WTC11 (cell line): Measurements from ENCODE around the gene LHFPL2. TPM values are rescaled to one million over a fixed set of nuclear protein-coding genes. Genes with fewer than 3 reads are reported as not detected.

ENCODE experiments used
- ATAC-seq: fragments of 200-7000 bp; cut with Tn5 transposase; 2 replicates; pipeline ENCODE4 v1.10.0; 2021; ENCODE audit warnings: mild to moderate bottlenecking, moderate library complexity
- CTCF ChIA-PET: fragments of 300-600 bp; sonication (Branson Sonifier 250); formaldehyde crosslinking; loops from one replicate; lab custom pipeline; 2021; ENCODE audit warnings: antibody characterized with exemption; lab: Charles Lee
- POLR2A ChIA-PET: fragments of 350-600 bp; sonication (Branson Sonifier 250); formaldehyde crosslinking; loops from one replicate; lab custom pipeline; 2021; ENCODE audit warnings: antibody characterized with exemption; lab: Charles Lee
- DNase-seq: peaks from one replicate; pipeline ENCODE4 v3.0.0; 2021; ENCODE audit warnings: low spot score
- H3K27ac Mint-ChIP-seq: 2 replicates; pipeline ENCODE4 v1.8.0; 2021; ENCODE audit warnings: mixed read lengths
- H3K27me3 Mint-ChIP-seq: 2 replicates; pipeline ENCODE4 v1.8.0; 2021; ENCODE audit warnings: low read depth, mild to moderate bottlenecking, moderate library complexity, mixed read lengths
- H3K36me3 Mint-ChIP-seq: 2 replicates; pipeline ENCODE4 v1.8.0; 2021; ENCODE audit warnings: mixed read lengths
- H3K4me1 Mint-ChIP-seq: 2 replicates; pipeline ENCODE4 v1.8.0; 2022; ENCODE audit warnings: mixed read lengths
- H3K4me3 Mint-ChIP-seq: 2 replicates; pipeline ENCODE4 v1.8.0; 2021; ENCODE audit warnings: mild to moderate bottlenecking, moderate library complexity, mixed read lengths
- H3K9me3 Mint-ChIP-seq: 2 replicates; pipeline ENCODE4 v1.8.0; 2021; ENCODE audit warnings: mixed read lengths
- ATF1 ChIP-seq: sonication (generic); formaldehyde crosslinking; IDR thresholded peaks from 2 replicates; pipeline ENCODE4 v1.8.1; 2023; ENCODE audit warnings: mild to moderate bottlenecking, moderate library complexity, missing genetic modification reagents
- ATF3 ChIP-seq: sonication (generic); formaldehyde crosslinking; conservative IDR thresholded peaks from 2 replicates; pipeline ENCODE4 v1.8.1; 2022; ENCODE audit warnings: mild to moderate bottlenecking, missing genetic modification reagents
- ATF6 ChIP-seq: sonication (generic); formaldehyde crosslinking; IDR thresholded peaks from 2 replicates; pipeline ENCODE4 v1.8.1; 2023; ENCODE audit warnings: mild to moderate bottlenecking, missing genetic modification reagents
- CBFB ChIP-seq: sonication (generic); formaldehyde crosslinking; IDR thresholded peaks from 2 replicates; pipeline ENCODE4 v1.8.1; 2022; ENCODE audit warnings: mild to moderate bottlenecking, low read depth, missing genetic modification reagents
- CDX4 ChIP-seq: fragments of 250-450 bp; sonication (Bioruptor Pico); IDR thresholded peaks from 2 replicates; pipeline ENCODE4 v1.9.0; 2021; ENCODE audit warnings: moderate library complexity, mild to moderate bottlenecking, inconsistent platforms, borderline replicate concordance
- ERG ChIP-seq: fragments of 250-450 bp; sonication (Bioruptor Pico); IDR thresholded peaks from 2 replicates; pipeline ENCODE4 v1.8.0; 2021; ENCODE audit warnings: mild to moderate bottlenecking
- GRHL2 ChIP-seq: fragments of 250-450 bp; sonication (Bioruptor Pico); IDR thresholded peaks from 2 replicates; pipeline ENCODE4 v1.8.0; 2022; ENCODE audit warnings: mild to moderate bottlenecking, moderate library complexity; ENCODE audit not compliant: insufficient replicate concordance, severe bottlenecking
- NFATC4 ChIP-seq: fragments of 250-450 bp; sonication (Bioruptor Pico); IDR thresholded peaks from 2 replicates; pipeline ENCODE4 v1.9.0; 2021; ENCODE audit warnings: mild to moderate bottlenecking
- NFE2L1 ChIP-seq: sonication (generic); formaldehyde crosslinking; IDR thresholded peaks from 2 replicates; pipeline ENCODE4 v1.8.1; 2023; ENCODE audit warnings: missing genetic modification reagents
- NR3C1 ChIP-seq: sonication (generic); formaldehyde crosslinking; conservative IDR thresholded peaks from 2 replicates; pipeline ENCODE4 v1.8.1; 2023; ENCODE audit warnings: low read depth, mild to moderate bottlenecking, missing genetic modification reagents
- RELA ChIP-seq: sonication (generic); formaldehyde crosslinking; IDR thresholded peaks from 2 replicates; pipeline ENCODE4 v1.8.1; 2022; ENCODE audit warnings: missing genetic modification reagents, mild to moderate bottlenecking, borderline replicate concordance
- SMAD4 ChIP-seq: sonication (generic); formaldehyde crosslinking; IDR thresholded peaks from 2 replicates; pipeline ENCODE4 v1.8.0; 2022; ENCODE audit warnings: mild to moderate bottlenecking, missing genetic modification reagents
- SP1 ChIP-seq: sonication (generic); formaldehyde crosslinking; conservative IDR thresholded peaks from 2 replicates; pipeline ENCODE4 v1.8.1; 2022; ENCODE audit warnings: missing genetic modification reagents
- STAT6 ChIP-seq: sonication (generic); formaldehyde crosslinking; conservative IDR thresholded peaks from 2 replicates; pipeline ENCODE4 v1.8.1; 2023; ENCODE audit warnings: mild to moderate bottlenecking, low read depth, missing genetic modification reagents, moderate library complexity
- TEAD1 ChIP-seq: sonication (generic); formaldehyde crosslinking; IDR thresholded peaks from 2 replicates; pipeline ENCODE4 v1.8.0; 2022; ENCODE audit warnings: mild to moderate bottlenecking, missing genetic modification reagents
- TEAD4 ChIP-seq: sonication (generic); formaldehyde crosslinking; IDR thresholded peaks from 2 replicates; pipeline ENCODE4 v1.8.0; 2022; ENCODE audit warnings: mild to moderate bottlenecking, missing genetic modification reagents
- ZBTB21 ChIP-seq: sonication (generic); formaldehyde crosslinking; IDR thresholded peaks from 2 replicates; pipeline ENCODE4 v1.8.1; 2023; ENCODE audit warnings: mild to moderate bottlenecking, missing genetic modification reagents, borderline replicate concordance
- ZMAT4 ChIP-seq: fragments of 250-450 bp; sonication (Bioruptor Pico); IDR thresholded peaks from 2 replicates; pipeline ENCODE4 v1.9.0; 2021; ENCODE audit warnings: mild to moderate bottlenecking
- ZNF423 ChIP-seq: fragments of 250-450 bp; sonication (Bioruptor Pico); IDR thresholded peaks from 2 replicates; pipeline ENCODE4 v2.1.2; 2022; ENCODE audit warnings: mild to moderate bottlenecking, moderate library complexity
- ZNF671 ChIP-seq: fragments of 250-450 bp; sonication (Bioruptor Pico); IDR thresholded peaks from 2 replicates; pipeline ENCODE4 v1.8.0; 2021; ENCODE audit warnings: mild to moderate bottlenecking
- total RNA-seq: library from RNA; stranded (reverse); gene quantifications from 3 replicates; pipeline ENCODE4 v1.2.3, GENCODE V29; 2021

LHFPL2 gene
- total RNA-seq, 1 experiment from 2014 or later, result 40.6 TPM

GRCh38 chr5:78515670-78516069 is 132.9 kb downstream of the LHFPL2 start (continued):
- TF ChIP-seq STAT6 (CRISPR knock-in tag), result no peak
- TF ChIP-seq ATF6 (CRISPR knock-in tag), result no peak

- ATAC-seq, result no peak
- no peak overlapping the region for H3K4me3 Mint-ChIP-seq
Observed at GRCh38 chr5:78514427-78515330, 133.9 kb downstream of the LHFPL2 start.

GRCh38 chr5:78513441-78513840 is 135.1 kb downstream of the LHFPL2 start:
- H3K27ac Mint-ChIP-seq, result no peak overlapping the region
- ATAC-seq, result no peak
- no peaks in the 10 kb centered on the region for H3K9me3 Mint-ChIP-seq
- no peak for DNase-seq
- ChIA-PET POLR2A (no interaction called here), CTCF (no interaction called here)
- no peak for TF ChIP-seq TEAD1
- TF ChIP-seq ZNF423 (CRISPR knock-in tag), result no peak
- TF ChIP-seq SMAD4, result no peak
- TF ChIP-seq GRHL2 (CRISPR knock-in tag), result no peak
- TF ChIP-seq, all 79 proteins: peak for 0
- no peaks in the 10 kb centered on the region for H3K27me3 Mint-ChIP-seq
- H3K4me1 Mint-ChIP-seq, result peaks cover 40% of the 10 kb centered on the region
- H3K4me3 Mint-ChIP-seq, result no peak overlapping the region
- H3K36me3 Mint-ChIP-seq, result peaks cover 3% of the 10 kb centered on the region; the same call in 1 of the 2 replicates

More at GRCh38 chr5:78514427-78515330, 133.9 kb downstream of the LHFPL2 start:
- Mint-ChIP-seq H3K27me3 (no peaks in the 10 kb centered on the region), H3K9me3 (no peaks in the 10 kb centered on the region), H3K4me1 (peaks cover 33% of the 10 kb centered on the region), H3K36me3 (peaks cover 3% of the 10 kb centered on the region; the same call in 1 of the 2 replicates), H3K27ac (no peak overlapping the region)
- TF ChIP-seq ZNF671 (no peak), ZNF423 (CRISPR knock-in tag) (no peak), ATF3 (CRISPR knock-in tag) (no peak), RELA (no peak), NR3C1 (CRISPR knock-in tag) (no peak), CDX4 (CRISPR knock-in tag) (no peak), CBFB (no peak), TEAD4 (CRISPR knock-in tag) (no peak), NFE2L1 (CRISPR knock-in tag) (no peak), NFATC4 (no peak), ZBTB21 (CRISPR knock-in tag) (no peak), ERG (CRISPR knock-in tag) (no peak), ATF1 (CRISPR knock-in tag) (no peak), SP1 (CRISPR knock-in tag) (no peak), ZMAT4 (CRISPR knock-in tag) (no peak)
- POLR2A ChIA-PET, result no interaction called here
- CTCF ChIA-PET, result interaction anchor here (0.8 to 2.7 kb wide), 2 partner anchors 19 to 385 kb away, joined by 3 to 9 read pairs; no protein-coding TSS in a partner anchor
- DNase-seq, result no peak
